ENCODE data around the gene DOCK4.

DNA sequence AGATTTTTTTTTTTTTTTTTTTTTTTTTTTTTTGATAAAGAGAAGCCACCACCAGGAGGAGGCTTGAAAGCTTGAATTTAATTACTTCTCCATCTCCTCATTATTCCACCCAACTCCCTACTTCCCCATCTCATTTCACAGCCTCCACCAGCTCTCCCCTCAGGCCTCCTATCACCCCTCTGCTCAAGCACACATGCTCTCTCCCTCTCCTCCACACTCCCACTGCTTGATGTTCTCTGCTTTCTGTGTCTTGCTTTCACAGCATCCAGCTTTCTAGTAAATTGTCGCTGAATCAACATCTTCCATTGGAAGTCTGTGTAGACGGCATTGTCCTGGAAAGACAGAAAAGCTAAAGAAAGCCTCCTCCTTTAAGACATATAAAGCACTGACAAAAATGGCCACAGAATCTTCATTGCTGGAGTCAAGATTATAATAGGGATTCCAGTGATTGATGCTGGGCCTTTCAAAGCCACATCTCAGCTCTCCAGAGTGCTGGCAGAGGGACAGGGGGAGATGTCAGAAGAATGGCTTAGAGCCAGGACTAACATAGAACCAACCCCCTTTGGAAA lies 58.3 kb downstream of the DOCK4 start:
- TF ChIP-seq, protein P1, sequence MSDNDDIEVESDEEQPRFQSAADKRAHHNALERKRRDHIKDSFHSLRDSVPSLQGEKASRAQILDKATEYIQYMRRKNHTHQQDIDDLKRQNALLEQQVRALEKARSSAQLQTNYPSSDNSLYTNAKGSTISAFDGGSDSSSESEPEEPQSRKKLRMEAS (IDR thresholded peaks at IDR 0.05) = no peak
- no peak for TF ChIP-seq EP300 (IDR thresholded peaks at IDR 0.05; ENCODE audit: borderline replicate concordance in 1 of 2, low read depth in 2 of 2, low read length in 2 of 2)
- TF ChIP-seq RAD21 (IDR thresholded peaks at IDR 0.05 in 1 of 2, conservative IDR thresholded peaks at IDR 0.05 in 1 of 2; ENCODE audit: low read depth in 2 of 2, low read length in 2 of 2) = no peak
- no peak for TF ChIP-seq SIN3A (conservative IDR thresholded peaks at IDR 0.05 in 1 of 2, IDR thresholded peaks at IDR 0.05 in 1 of 2; ENCODE audit: low read depth in 1 of 2, low read length in 2 of 2)
- TF ChIP-seq TCF12 (IDR thresholded peaks at IDR 0.05; ENCODE audit: low read depth, low read length) = no peak
- TF ChIP-seq JUN (IDR thresholded peaks at IDR 0.05; ENCODE audit: low read depth, low read length) = no peak
- TF ChIP-seq POLR2A (IDR thresholded peaks at IDR 0.05; ENCODE audit: control extremely low read depth in 1 of 2, low read depth in 2 of 2, low read length in 2 of 2) = no peak
- TF ChIP-seq POLR2AphosphoS5 (IDR thresholded peaks at IDR 0.05; ENCODE audit: low read depth, low read length) = no peak
- no peak for TF ChIP-seq ZNF274 (IDR thresholded peaks at IDR 0.05; ENCODE audit: borderline replicate concordance, extremely low read depth, low read length)
- TF ChIP-seq SP2 (IDR thresholded peaks at IDR 0.05; ENCODE audit: low read length) = no peak
- no peak for TF ChIP-seq HDAC2 (IDR thresholded peaks at IDR 0.05; ENCODE audit: borderline replicate concordance in 1 of 2, low read depth in 2 of 2, low read length in 2 of 2)
- TF ChIP-seq CBX8 (IDR thresholded peaks at IDR 0.05; ENCODE audit: borderline replicate concordance, low read depth, low read length) = no peak
- no peak for TF ChIP-seq PHF8 (conservative IDR thresholded peaks at IDR 0.05; ENCODE audit: low read depth, low read length)
- TF ChIP-seq, protein P2, sequence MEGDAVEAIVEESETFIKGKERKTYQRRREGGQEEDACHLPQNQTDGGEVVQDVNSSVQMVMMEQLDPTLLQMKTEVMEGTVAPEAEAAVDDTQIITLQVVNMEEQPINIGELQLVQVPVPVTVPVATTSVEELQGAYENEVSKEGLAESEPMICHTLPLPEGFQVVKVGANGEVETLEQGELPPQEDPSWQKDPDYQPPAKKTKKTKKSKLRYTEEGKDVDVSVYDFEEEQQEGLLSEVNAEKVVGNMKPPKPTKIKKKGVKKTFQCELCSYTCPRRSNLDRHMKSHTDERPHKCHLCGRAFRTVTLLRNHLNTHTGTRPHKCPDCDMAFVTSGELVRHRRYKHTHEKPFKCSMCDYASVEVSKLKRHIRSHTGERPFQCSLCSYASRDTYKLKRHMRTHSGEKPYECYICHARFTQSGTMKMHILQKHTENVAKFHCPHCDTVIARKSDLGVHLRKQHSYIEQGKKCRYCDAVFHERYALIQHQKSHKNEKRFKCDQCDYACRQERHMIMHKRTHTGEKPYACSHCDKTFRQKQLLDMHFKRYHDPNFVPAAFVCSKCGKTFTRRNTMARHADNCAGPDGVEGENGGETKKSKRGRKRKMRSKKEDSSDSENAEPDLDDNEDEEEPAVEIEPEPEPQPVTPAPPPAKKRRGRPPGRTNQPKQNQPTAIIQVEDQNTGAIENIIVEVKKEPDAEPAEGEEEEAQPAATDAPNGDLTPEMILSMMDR (IDR thresholded peaks at IDR 0.05; ENCODE audit: control extremely low read depth in 1 of 3, insufficient read depth in 1 of 3, low read depth in 1 of 3, low read length in 3 of 3) = no peak

Measured in H1 (cell line).